HL-60 (cell line): ENCODE results near the gene TP73.

Source experiments
- DNase-seq, 2 experiments: peaks; one replicate each; pipeline ENCODE4 v3.0.0-alpha.2; 2010 to 2020; ENCODE audit warnings: low read depth in 1 of 2, low spot score in 1 of 2
- H3K27ac ChIP-seq: fragments of 250-450 bp; sonication (Bioruptor Pico); replicated peaks from 2 replicates; pipeline ENCODE4 v1.5.1; 2020; ENCODE audit warnings: mild to moderate bottlenecking, moderate library complexity
- H3K27me3 ChIP-seq: fragments of 250-450 bp; sonication (Bioruptor Pico); 2 replicates; pipeline ENCODE4 v1.5.1; 2021; ENCODE audit warnings: mild to moderate bottlenecking, moderate library complexity; ENCODE audit not compliant: insufficient read depth, poor library complexity, severe bottlenecking
- H3K4me3 ChIP-seq: replicated peaks from 2 replicates; pipeline ENCODE4 v1.5.1; 2011; ENCODE audit warnings: mild to moderate bottlenecking, control low read depth, low read length; ENCODE audit not compliant: insufficient read depth
- CTCF ChIP-seq: IDR thresholded peaks from one replicate; pipeline ENCODE4 v1.5.1; 2011; ENCODE audit warnings: low read length, control low read depth, inconsistent platforms; ENCODE audit not compliant: insufficient read depth
- GABPA ChIP-seq: IDR thresholded peaks from 2 replicates; pipeline ENCODE4 v1.6.1; 2012; ENCODE audit warnings: low read depth
- POLR2AphosphoS5 ChIP-seq: IDR thresholded peaks from 2 replicates; pipeline ENCODE4 v1.6.1; 2012; ENCODE audit warnings: low read depth
- REST ChIP-seq: IDR thresholded peaks from 2 replicates; pipeline ENCODE4 v1.6.1; 2012; ENCODE audit warnings: low read depth; ENCODE audit not compliant: insufficient replicate concordance
- SPI1 ChIP-seq: IDR thresholded peaks from 2 replicates; pipeline ENCODE4 v1.6.1; 2012; ENCODE audit warnings: low read depth, mild to moderate bottlenecking, borderline replicate concordance

TP73 gene

GRCh38 chr1:3690282-3691065 is 38.2 kb downstream of the TP73 start:
- TF ChIP-seq SPI1, result no peak
- no peak for TF ChIP-seq GABPA
- TF ChIP-seq CTCF, result no peak
- TF ChIP-seq REST, result no peak

DNA sequence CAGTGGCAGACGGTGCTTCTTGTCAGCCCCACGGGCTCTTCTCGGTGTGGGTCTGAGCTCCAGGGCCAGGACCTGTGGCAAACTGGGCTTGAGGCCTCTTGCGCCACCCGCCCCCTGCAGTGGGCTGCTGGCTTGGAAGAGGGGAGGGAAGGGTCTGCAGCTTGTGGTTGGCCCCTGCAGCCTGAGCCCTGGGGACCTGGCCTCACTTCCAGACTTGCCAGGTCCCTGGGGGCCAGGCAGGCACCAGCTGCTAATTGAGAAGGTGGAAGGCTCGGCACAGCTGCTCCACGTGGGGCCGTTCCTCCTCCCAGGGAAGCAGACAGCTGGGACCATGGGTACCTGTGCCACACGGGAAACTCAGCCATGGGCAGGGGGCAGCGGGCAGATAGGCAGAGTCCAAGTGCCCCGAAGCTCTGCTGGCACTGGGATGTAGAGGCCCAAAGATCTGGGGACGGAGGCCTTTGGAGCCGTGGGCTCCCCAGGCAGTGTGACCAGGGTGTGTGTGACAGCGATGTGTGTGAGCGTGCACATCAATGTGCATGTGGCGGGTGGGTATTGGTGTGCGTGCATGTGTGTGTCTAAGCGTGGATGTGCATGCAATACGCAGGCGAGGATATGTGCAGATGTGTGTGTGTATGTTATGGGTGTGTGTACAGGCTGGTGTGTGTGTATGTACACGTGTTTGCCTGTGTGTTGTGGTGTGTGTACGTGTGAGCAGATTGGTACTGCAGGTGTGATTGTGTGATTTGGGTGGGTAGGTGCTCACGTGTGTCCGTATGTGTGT is 39.3 kb downstream of the TP73 start:
- Histone ChIP-seq H3K4me3 (no peak overlapping the region), H3K27ac (no peak overlapping the region), H3K27me3 (peaks cover 9% of the 10 kb centered on the region)
- TF ChIP-seq REST, result no peak
- TF ChIP-seq GABPA, result no peak
- no peak for TF ChIP-seq SPI1
- TF ChIP-seq POLR2AphosphoS5, result no peak
- no peak for TF ChIP-seq CTCF
- no peak for DNase-seq

More at GRCh38 chr1:3690282-3691065, 38.2 kb downstream of the TP73 start:
- Histone ChIP-seq H3K27ac (no peak overlapping the region), H3K4me3 (no peak overlapping the region), H3K27me3 (peaks cover 9% of the 10 kb centered on the region)
- DNase-seq, result no peak

DNA sequence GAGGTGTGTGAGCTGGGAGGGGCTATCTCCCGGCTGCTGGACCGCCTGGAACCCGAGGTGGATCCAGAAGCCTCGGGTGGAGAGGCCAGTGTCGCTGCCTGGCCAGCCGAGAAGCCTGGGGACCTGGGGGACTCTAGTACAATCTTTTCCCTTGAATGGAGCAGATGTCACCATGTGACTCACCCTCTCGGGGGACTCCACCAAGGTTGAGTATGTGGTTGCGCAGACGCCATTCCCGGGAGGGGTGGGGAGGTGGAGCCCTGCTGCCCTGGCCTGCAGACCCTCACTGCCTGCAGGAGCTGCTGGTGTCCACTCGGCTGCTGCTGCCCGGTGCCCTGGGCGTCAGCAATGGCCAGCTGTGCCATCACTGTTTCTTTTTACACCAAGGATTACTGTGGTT is 40.3 kb downstream of the TP73 start:
- no peak overlapping the region for H3K4me3 ChIP-seq
- no peak for TF ChIP-seq SPI1
- no peak for TF ChIP-seq POLR2AphosphoS5
- TF ChIP-seq REST, result no peak
- TF ChIP-seq GABPA, result no peak
- no peak for TF ChIP-seq CTCF
- H3K27me3 ChIP-seq, result peaks cover 9% of the 10 kb centered on the region
- no peak for DNase-seq
- no peak overlapping the region for H3K27ac ChIP-seq
